ENCODE measurements around the gene MEI1. TPM values are rescaled to one million over a fixed set of nuclear protein-coding genes. Genes with fewer than 3 reads are reported as not detected.

MEI1 gene
- total and polyA plus RNA-seq, 9 of the 15 experiments (the other 6 are each of a cell fraction or from before 2014, with no cell fraction given): 0.08 to 0.68 (median 0.18) TPM; not detected in 2

- no TSS peak for BruUV-seq (replicated peaks)
- Histone ChIP-seq H3K79me2 (ENCODE audit: control insufficient read depth, insufficient read depth, low read length) (peaks cover 2% of the 10 kb centered on the region; the same call in 1 of the 3 replicates), H3K9me3 (replicated peaks; ENCODE audit: control insufficient read depth, insufficient read depth, low read depth, low read length) (no peaks in the 10 kb centered on the region; the same call in 1 of the 2 replicates), H3K4me2 (ENCODE audit: insufficient read depth, low read length) (no peak overlapping the region), H4K20me1 (replicated peaks; ENCODE audit: control insufficient read depth, insufficient read depth, low read length) (no peaks in the 10 kb centered on the region), H3K27me3 (ENCODE audit: control insufficient read depth in 2 of 2, insufficient read depth in 2 of 2, low read length in 2 of 2) (no peaks in the 10 kb centered on the region), H3K4me3 (no peak overlapping the region), H2AFZ (ENCODE audit: low read depth, low read length) (no peak overlapping the region), H3K36me3 (ENCODE audit: control insufficient read depth, insufficient read depth, low read length) (peaks cover 25% of the 10 kb centered on the region; the same call in 2 of the 3 replicates), H3K27ac (ENCODE audit: extremely low read depth, low read depth, low read length) (no peak overlapping the region; the same call in 2 of the 3 replicates), H3K9me1 (ENCODE audit: control insufficient read depth, insufficient read depth, low read length) (no peaks in the 10 kb centered on the region), H3K9ac (ENCODE audit: insufficient read depth in 1 of 2, low read depth in 2 of 2, low read length in 2 of 2) (peak overlapping the region in 1 of 2 experiments; percentile 52; a peak in 1 of 4 replicates), H3K4me1 (replicated peaks in 1 of 2; ENCODE audit: control insufficient read depth in 2 of 2, insufficient read depth in 2 of 2, low read length in 2 of 2) (peaks cover 14 to 17% of the 10 kb centered on the region in 2 experiments; a peak in 4 of 5 replicates)
- in situ Hi-C loops (cut with MboI): no loop called here
- intact Hi-C loops (cut with micrococcal nuclease): no loop called here
- ATAC-seq: no peak
- DNase-seq (ENCODE audit: extremely low read depth in 1 of 4, low spot score in 3 of 4): no peak
- TF ChIP-seq MAZ (CRISPR knock-in tag; conservative IDR thresholded peaks at IDR 0.05 in 1 of 2, IDR thresholded peaks at IDR 0.05 in 1 of 2) (no peak), MCM7 (IDR thresholded peaks at IDR 0.05) (no peak), MNT (conservative IDR thresholded peaks at IDR 0.05) (no peak), ZNF707 (CRISPR knock-in tag; conservative IDR thresholded peaks at IDR 0.05) (no peak), ZNF347 (CRISPR knock-in tag; IDR thresholded peaks at IDR 0.05; ENCODE audit: low read depth) (no peak), FOXK2 (conservative IDR thresholded peaks at IDR 0.05 in 1 of 2, IDR thresholded peaks at IDR 0.05 in 1 of 2; ENCODE audit: low read depth in 2 of 2) (no peak), BRF1 (IDR thresholded peaks at IDR 0.05; ENCODE audit: borderline replicate concordance, extremely low read depth, insufficient read length) (no peak), FOXP4 (CRISPR knock-in tag; IDR thresholded peaks at IDR 0.05; ENCODE audit: borderline replicate concordance) (no peak), HBP1 (CRISPR knock-in tag; IDR thresholded peaks at IDR 0.05) (no peak), CEBPB (tag; IDR thresholded peaks at IDR 0.05) (no peak), ATF3 (IDR thresholded peaks at IDR 0.05) (no peak), ATF3 (CRISPR knock-in tag; conservative IDR thresholded peaks at IDR 0.05) (no peak)
- ChIA-PET CTCF (ENCODE audit: low intra/inter-chr PET ratio) (no interaction called here), POLR2A (interaction anchor here (0.7 to 1.9 kb wide), 4 partner anchors 9 to 674 kb away, joined by 3 to 6 read pairs (median 4); no protein-coding TSS in a partner anchor)
- 75% methylated on average over 8 of the region's 11 CpGs for WGBS (ENCODE audit: insufficient coverage, low coverage, missing lambda C conversion rate)
- no peak for FAIRE-seq
Observed at GRCh38 chr22:41826430-41827383, 127.4 kb downstream of the MEI1 start.

Measured in K562 (cell line).